GM12878 (cell line): ENCODE data around the gene NFATC2. TPM values are rescaled to one million over a fixed set of nuclear protein-coding genes. Genes with fewer than 3 reads are reported as not detected.
A peak's percentile ranks its signal among the peaks of the same experiment; 100 is the strongest.

Experiments used
- ATAC-seq: fragments of 200-7000 bp; cut with Tn5 transposase; 3 replicates; pipeline ENCODE4 v1.9.1; 2020; ENCODE audit warnings: mild to moderate bottlenecking, moderate library complexity
- BruUV-seq: library from RNA; stranded (reverse); fragments of 400-500 nt; replicated peaks from 2 replicates; lab custom pipeline; 2021; lab: Mats Ljungman, UMichigan
- CTCF ChIA-PET: fragments of 300-600 bp; sonication (Branson Sonifier 250); formaldehyde crosslinking; extraction: SDS; loops from one replicate; lab custom pipeline; 2021; ENCODE audit warnings: inconsistent platforms; lab: Yijun Ruan, JAX
- POLR2A ChIA-PET: fragments of 350-600 bp; formaldehyde crosslinking; extraction: SDS; loops from one replicate; lab custom pipeline; 2021; ENCODE audit warnings: inconsistent platforms; lab: Charles Lee
- RAD21 ChIA-PET: fragments of 300-600 bp; sonication (Branson Sonifier 250); formaldehyde crosslinking; loops from one replicate; lab custom pipeline; 2023; ENCODE audit warnings: antibody characterized with exemption; ENCODE audit not compliant: unreplicated experiment; lab: Charles Lee
- SMC1A ChIA-PET: fragments of 300-600 bp; sonication (Branson Sonifier 250); formaldehyde crosslinking; loops from one replicate; lab custom pipeline; 2023; ENCODE audit not compliant: unreplicated experiment, uncharacterized antibody; lab: Charles Lee
- DNase-seq: peaks from one replicate; pipeline ENCODE4 v3.0.0-alpha.2; 2011; ENCODE audit warnings: low read depth, low spot score
- FAIRE-seq: peaks from 3 replicates; lab custom pipeline; 2011; peaks lifted over from hg19 to GRCh38; lab: Jason Lieb, UNC
- H2AFZ ChIP-seq: 2 replicates; pipeline ENCODE4 v1.6.0; 2011; ENCODE audit warnings: low read depth, low read length, control low read depth; ENCODE audit not compliant: control insufficient read depth
- H3K27ac ChIP-seq: 2 replicates; pipeline ENCODE4 v1.5.1; 2011; ENCODE audit warnings: control low read depth; ENCODE audit not compliant: control insufficient read depth, insufficient read depth
- H3K27me3 ChIP-seq, 2 experiments: replicated peaks in 1 of 2; 2 replicates each; pipeline versions ENCODE4 v1.6.0 to v1.6.1; 2011; ENCODE audit warnings: low read length in 1 of 2; ENCODE audit not compliant: control insufficient read depth in 2 of 2, insufficient read depth in 2 of 2
- H3K36me3 ChIP-seq, 2 experiments: 2 replicates each; pipeline ENCODE4 v1.5.1; 2011; ENCODE audit warnings: low read length in 1 of 2; ENCODE audit not compliant: control insufficient read depth in 2 of 2, insufficient read depth in 2 of 2
- H3K4me1 ChIP-seq: 2 replicates; pipeline ENCODE4 v1.6.1; 2011; ENCODE audit warnings: mild to moderate bottlenecking, low read length, moderate library complexity, mixed read lengths; ENCODE audit not compliant: control insufficient read depth, insufficient read depth
- H3K4me2 ChIP-seq: 2 replicates; pipeline ENCODE4 v1.6.0; 2011; ENCODE audit warnings: control low read depth; ENCODE audit not compliant: control insufficient read depth, insufficient read depth
- H3K4me3 ChIP-seq: fragments of 200-600 bp; sonication (generic); 2 replicates; pipeline ENCODE4 v1.5.1; 2016
- H3K79me2 ChIP-seq: 2 replicates; pipeline ENCODE4 v1.6.0; 2011; ENCODE audit warnings: low read length; ENCODE audit not compliant: control insufficient read depth, insufficient read depth
- H3K9ac ChIP-seq: 2 replicates; pipeline ENCODE4 v1.8.0; 2011; ENCODE audit warnings: low read length, control low read depth, mixed read lengths; ENCODE audit not compliant: control insufficient read depth, insufficient read depth
- H3K9me3 ChIP-seq: replicated peaks from 3 replicates; pipeline ENCODE4 v1.5.1; 2011; ENCODE audit warnings: mild to moderate bottlenecking, low read length; ENCODE audit not compliant: control insufficient read depth, insufficient read depth
- H4K20me1 ChIP-seq: 2 replicates; pipeline ENCODE4 v1.6.0; 2011; ENCODE audit not compliant: control insufficient read depth, insufficient read depth
- MTA2 ChIP-seq: fragments of 450-650 bp; IDR thresholded peaks from 2 replicates; pipeline ENCODE4 v1.6.1; 2016; ENCODE audit warnings: low read depth, mild to moderate bottlenecking, moderate library complexity
- PAX8 ChIP-seq: fragments of 450-650 bp; IDR thresholded peaks from 2 replicates; pipeline ENCODE4 v1.6.1; 2017; ENCODE audit warnings: mild to moderate bottlenecking, moderate library complexity
- RELA ChIP-seq: fragments of 450-650 bp; IDR thresholded peaks from 2 replicates; pipeline ENCODE4 v1.8.0; 2014; ENCODE audit warnings: borderline replicate concordance; ENCODE audit not compliant: partially characterized antibody
- ZBED1 ChIP-seq: IDR thresholded peaks from 2 replicates; pipeline ENCODE4 v1.6.1; 2016; ENCODE audit warnings: borderline replicate concordance
- WGBS: methylation state at CpG from one replicate; pipeline ENCODE4 v1.1.6; 2016; ENCODE audit warnings: low lambda C conversion rate; ENCODE audit not compliant: insufficient replicate concordance, insufficient coverage; ENCODE audit errors: missing lambda C conversion rate; 5-methylcytosine and 5-hydroxymethylcytosine counted together
- in situ Hi-C: fragments of 300-500 bp; cut with MboI; formaldehyde crosslinking; loops from 9 replicates; pipeline ENCODE4 v1.14.3; 2018; ENCODE audit warnings: mixed read lengths
- intact Hi-C: fragments of 100-400 bp; cut with micrococcal nuclease; formaldehyde crosslinking; loops from one replicate; pipeline ENCODE4 v1.14.2; 2022; ENCODE audit not compliant: unreplicated experiment
- polyA plus RNA-seq, 11 experiments: library from polyadenylated mRNA; depleted of rRNA in 4 of 11; unstranded in 6 of 11; stranded (reverse) in 5 of 11; fragments of >200 nt; fragmentation: Nextera tagmentation in 4 of 11; fragmentation: Illumina TruSeq in 1 of 11; extraction: Ambion mirVana in 4 of 11; extraction: Trizol in 1 of 11; gene quantifications; 1 replicate in 1 of 11; 2 replicates in 10 of 11; pipeline versions ENCODE4 v1.2.1 to v1.2.3, GENCODE V29; 2011 to 2016; ENCODE audit warnings: inconsistent platforms in 2 of 11, missing spikeins in 2 of 11, low read depth in 1 of 11
- total RNA-seq, 4 experiments: library from RNA; depleted of rRNA in 3 of 4; stranded (reverse); fragments of >200 nt in 3 of 4; fragmentation: Illumina TruSeq in 1 of 4; extraction: Trizol in 1 of 4; gene quantifications; 2 replicates each; pipeline versions ENCODE4 v1.2.1 to v1.2.3, GENCODE V29; 2013 to 2021

NFATC2 gene
- total and polyA plus RNA-seq, 10 of the 15 experiments (the other 5 are each of a cell fraction or from before 2014, with no cell fraction given), result 3.3 to 20.0 (median 7.3) TPM

DNA sequence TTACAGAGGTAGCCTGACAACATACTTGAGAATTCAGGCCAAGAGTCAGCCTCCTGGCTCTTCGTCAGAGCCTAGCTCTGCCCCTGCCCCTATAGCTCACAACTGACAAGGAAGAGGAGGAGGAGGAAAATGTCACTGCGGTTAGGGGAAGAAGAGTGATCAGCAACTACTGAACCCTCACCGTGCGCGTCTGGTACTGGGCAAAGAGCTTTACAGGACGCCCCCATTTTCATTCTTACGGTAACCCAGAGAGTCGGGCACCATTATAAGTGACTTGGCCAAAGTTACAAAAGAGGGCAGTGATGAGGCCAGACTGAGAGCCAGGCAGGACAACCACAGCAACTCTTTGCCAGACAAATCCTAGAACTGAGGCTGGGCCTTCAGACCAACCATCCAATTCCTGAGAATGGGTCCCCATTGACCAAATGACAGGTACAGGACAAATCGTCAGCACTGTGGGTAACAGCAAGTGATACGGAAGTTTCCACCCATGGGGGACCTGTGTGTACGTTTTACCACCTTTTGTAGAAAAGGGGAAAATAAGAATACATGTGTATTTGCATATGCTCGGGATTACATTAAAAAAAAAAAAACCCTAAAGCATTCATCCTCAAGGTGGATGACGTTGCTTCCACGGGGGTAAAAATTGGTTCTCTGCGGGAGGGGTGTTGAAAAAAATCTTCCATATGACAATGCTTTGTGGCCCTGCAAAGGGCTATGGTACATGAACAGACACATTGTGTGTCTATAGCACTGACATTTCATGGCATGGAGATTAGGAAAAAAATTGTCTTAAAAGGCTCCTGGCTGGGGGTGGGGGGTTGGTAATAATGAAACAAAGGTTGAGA lies 118.0 kb downstream of the NFATC2 start:
- intact Hi-C loops (no loop called here), in situ Hi-C loops (loop anchor here (25.0 kb wide), 1 partner anchor 738 kb away; no protein-coding TSS in a partner anchor)
- Histone ChIP-seq H2AFZ (no peak overlapping the region; the same call in none of the 2 replicates), H3K36me3 (peaks cover 5 to 6% of the 10 kb centered on the region in 2 experiments), H3K9me3 (no peaks in the 10 kb centered on the region), H3K27me3 (no peaks in the 10 kb centered on the region), H3K27ac (peak overlapping the region; percentile 51), H3K79me2 (no peaks in the 10 kb centered on the region; the same call in 1 of the 2 replicates), H3K4me2 (peak overlapping the region; percentile 29; the same call in 1 of the 2 replicates), H4K20me1 (no peaks in the 10 kb centered on the region), H3K4me1 (peaks cover 30% of the 10 kb centered on the region), H3K9ac (no peak overlapping the region), H3K4me3 (no peak overlapping the region)
- ChIA-PET CTCF (interaction anchor here (1.2 kb wide), 1 partner anchor 171 kb away, joined by 4 read pairs; no protein-coding TSS in a partner anchor), SMC1A (interaction anchor here (0.8 to 2.3 kb wide), 4 partner anchors 11 to 85 kb away, joined by 3 to 7 read pairs (median 4); no protein-coding TSS in a partner anchor), RAD21 (interaction anchor here (1.0 kb wide), 1 partner anchor 57 kb away, joined by 3 read pairs; no protein-coding TSS in a partner anchor), POLR2A (no interaction called here)
- TF ChIP-seq PAX8, result no peak
- TF ChIP-seq RELA, result no peak
- no peak for TF ChIP-seq ZBED1
- no peak for TF ChIP-seq MTA2
- no peak for ATAC-seq
- DNase-seq, result no peak
- peak; percentile 23 for FAIRE-seq
- BruUV-seq, result no TSS peak
- 48% methylated on average over 15 of the region's 15 CpGs for WGBS
